Gastrocnemius medialis (tissue), 4 donors: Measurements from ENCODE around the gene C13orf46.

ENCODE experiments used
- CTCF ChIP-seq, 5 experiments: fragments of 450-650 bp in 3 of 5; fragments of 200-600 bp in 2 of 5; sonication (generic) in 2 of 5; IDR thresholded peaks in 4 of 5; conservative IDR thresholded peaks in 1 of 5; 1 replicate in 4 of 5; 2 replicates in 1 of 5; pipeline ENCODE4 v1.5.1; 2016 to 2019; ENCODE audit warnings: antibody characterized with exemption in 5 of 5, mild to moderate bottlenecking in 3 of 5, moderate library complexity in 3 of 5
- POLR2A ChIP-seq, 2 donors: fragments of 450-650 bp; IDR thresholded peaks; one replicate each; pipeline ENCODE4 v1.6.1; 2017; ENCODE audit warnings: antibody characterized with exemption in 2 of 2, mild to moderate bottlenecking in 2 of 2, moderate library complexity in 2 of 2

GRCh38 chr13:113933901-113934300 lies 40.0 kb downstream of the C13orf46 start:
- no peak for TF ChIP-seq POLR2A (IDR thresholded peaks at IDR 0.05)
- no peak for TF ChIP-seq CTCF (IDR thresholded peaks at IDR 0.05 in 4 of 5, conservative IDR thresholded peaks at IDR 0.05 in 1 of 5)
